Psoas muscle (tissue), 8 donors: ENCODE measurements around the gene USE1. TPM values are rescaled to one million over a fixed set of nuclear protein-coding genes. Genes with fewer than 3 reads are reported as not detected.

Experiments
- ATAC-seq, 4 donors: fragments of 200-7000 bp; cut with Tn5 transposase; one replicate each; pipeline ENCODE4 v1.9.1; 2020; ENCODE audit warnings: moderate library complexity in 3 of 4, mild to moderate bottlenecking in 2 of 4
- DNase-seq, 2 donors: peaks; one replicate each; pipeline ENCODE4 v3.0.0-alpha.2; 2020
- H3K27ac ChIP-seq: fragments of 200-600 bp; one replicate; pipeline ENCODE4 v1.8.0; 2022
- H3K27me3 ChIP-seq, 3 donors: fragments of 200-600 bp in 1 of 3; one replicate each; pipeline versions ENCODE4 v1.6.1 to v1.8.0; 2013 to 2022; ENCODE audit warnings: low read length in 2 of 3, mild to moderate bottlenecking in 2 of 3, moderate library complexity in 1 of 3; ENCODE audit not compliant: insufficient read depth in 3 of 3
- H3K36me3 ChIP-seq, 2 donors: fragments of 200-600 bp in 1 of 2; one replicate each; pipeline versions ENCODE4 v1.6.1 to v1.8.0; 2013 to 2022; ENCODE audit warnings: low read depth in 1 of 2, mild to moderate bottlenecking in 1 of 2, moderate library complexity in 1 of 2; ENCODE audit not compliant: insufficient read depth in 1 of 2
- H3K4me1 ChIP-seq: fragments of 200-600 bp; one replicate; pipeline ENCODE4 v1.8.0; 2022
- H3K4me3 ChIP-seq: fragments of 200-600 bp; one replicate; pipeline ENCODE4 v1.8.0; 2022; ENCODE audit warnings: mild to moderate bottlenecking
- H3K9me3 ChIP-seq: fragments of 200-600 bp; one replicate; pipeline ENCODE4 v1.8.0; 2022
- WGBS, 3 donors: extraction: QIAGEN DNeasy Blood & Tissue Kit; methylation state at CpG; one replicate each; pipeline versions ENCODE4 v1.1.6 to v1.1.7; 2013; 5-methylcytosine and 5-hydroxymethylcytosine counted together
- intact Hi-C, 2 donors: fragments of 100-400 bp; cut with DNase I; formaldehyde crosslinking; loops; one replicate each; pipeline versions ENCODE4 v1.11.0 to v1.14.2; 2022
- long read RNA-seq, 2 donors: library from polyadenylated mRNA; unstranded; transcript quantifications; one replicate each; pipeline ENCODE4 v2.0.0, GENCODE V29; 2021
- polyA plus RNA-seq, 3 donors: library from polyadenylated mRNA; stranded (reverse); fragments of 200-250 nt; gene quantifications; one replicate each; pipeline ENCODE4 v1.2.3, GENCODE V29; 2013
- total RNA-seq, 4 donors: library from RNA; stranded (reverse); fragmentation: NEBNext Ultra II Directional in 2 of 4; extraction: Animal tissue kit (Norgen Biotek cat#: 25700) in 2 of 4; gene quantifications; one replicate each; pipeline versions ENCODE4 v1.2.1 to v1.2.4, GENCODE V29; 2021 to 2023
- TF ChIP-seq, protein P1 (sequence below): fragments of 200-600 bp; IDR thresholded peaks from one replicate; pipeline ENCODE4 v1.8.0; 2022; ENCODE audit warnings: antibody characterized with exemption
- donor health status: healthy with polysubstance abuse.
- donor health status: DM: no; HTN: no; CAD: no; lungs with moderate emphysema.
- donor health status: Bipolar disorder and iron deficiency.
- donor health status: healthy.
- donor health status: DM: yes; HTN: yes; CAD: no.
- donor health status: DM: no; HTN: no; CAD: no.
- donor health status: DM: no; HTN: no; CAD: no.
- donor health status: DM: yes; HTN: yes; CAD: no.

The USE1 gene, protein sequence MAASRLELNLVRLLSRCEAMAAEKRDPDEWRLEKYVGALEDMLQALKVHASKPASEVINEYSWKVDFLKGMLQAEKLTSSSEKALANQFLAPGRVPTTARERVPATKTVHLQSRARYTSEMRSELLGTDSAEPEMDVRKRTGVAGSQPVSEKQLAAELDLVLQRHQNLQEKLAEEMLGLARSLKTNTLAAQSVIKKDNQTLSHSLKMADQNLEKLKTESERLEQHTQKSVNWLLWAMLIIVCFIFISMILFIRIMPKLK
- total RNA-seq (10 to 100 TPM; 25.5 to 41.2 (median 30.5) TPM), polyA plus RNA-seq (10 to 100 TPM; 45.3 to 83.0 (median 57.1) TPM)
- long read RNA-seq, donor 1 = 0 reads
- long read RNA-seq, donor 2, partial matches to known transcripts = 0 of 1 reads
- long read RNA-seq, donor 2, other reads (novel, unspliced or antisense) = 1 of 1 reads

DNA sequence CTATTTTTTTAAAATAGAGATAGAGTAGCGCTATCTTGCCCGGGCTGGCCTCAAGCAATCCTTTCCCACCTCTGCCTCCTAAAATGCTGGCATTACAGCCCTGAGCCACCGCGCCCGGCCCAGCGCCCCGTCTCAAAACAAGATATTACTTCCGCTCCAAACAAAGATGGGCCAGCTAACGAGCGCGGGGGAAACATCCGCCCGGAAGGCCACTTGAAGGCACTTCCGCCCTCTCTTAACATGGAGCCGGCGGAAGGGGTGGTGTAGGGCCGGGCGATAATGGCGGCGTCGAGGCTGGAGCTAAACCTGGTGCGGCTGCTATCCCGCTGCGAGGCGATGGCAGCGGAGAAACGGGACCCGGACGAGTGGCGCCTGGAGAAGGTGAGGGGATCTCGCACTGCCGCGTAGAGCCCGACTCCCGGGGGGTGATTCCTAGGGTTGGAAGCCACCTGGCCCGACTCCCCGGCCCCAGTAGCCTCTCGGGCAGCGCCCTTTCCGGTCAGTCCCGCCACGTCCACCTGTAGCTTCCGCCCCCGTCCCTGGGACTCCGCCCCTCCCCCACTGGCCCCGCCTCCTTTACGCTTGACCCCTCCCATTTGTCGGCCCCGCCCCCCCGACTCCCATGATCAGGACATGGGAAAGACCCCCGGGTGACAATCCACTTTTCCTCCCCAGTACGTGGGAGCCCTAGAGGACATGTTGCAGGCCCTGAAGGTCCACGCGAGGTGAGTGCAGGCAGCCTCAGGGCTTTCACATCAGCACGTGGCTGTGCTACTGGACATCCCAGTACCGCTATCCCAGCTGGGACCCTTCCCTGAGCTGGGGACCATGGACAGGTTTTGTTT is at the start of gene USE1:
USE1 (plus strand) TSS at position 231 of the 845 bp plus-strand sequence; CDS start at position 280, 49 bp downstream.
- H3K27me3 ChIP-seq = no peaks in the 10 kb centered on the region
- ATAC-seq = peak; percentile 94 to 97 (median 95)
- intact Hi-C loops = loop anchor here in 1 of 2 donors (1.0 to 2.0 kb wide), 2 partner anchors 51 to 140 kb away; partner anchors contain the start of genes BABAM1, HAUS8 and MYO9B
- peak; percentile 90 to 95 for DNase-seq
- H3K36me3 ChIP-seq = peaks cover 9 to 44% of the 10 kb centered on the region in 2 donors
- H3K27ac ChIP-seq = peak within 1 kb of the TSS; percentile 95
- 3 to 4% (median 3%) methylated on average over 52 to 56 of the region's 56 CpGs for WGBS, 3 donors
- H3K4me1 ChIP-seq = peaks cover 5% of the 10 kb centered on the region
- H3K4me3 ChIP-seq = peak within 1 kb of the TSS; percentile 84
- H3K9me3 ChIP-seq = no peaks in the 10 kb centered on the region
- TF ChIP-seq, protein P1, sequence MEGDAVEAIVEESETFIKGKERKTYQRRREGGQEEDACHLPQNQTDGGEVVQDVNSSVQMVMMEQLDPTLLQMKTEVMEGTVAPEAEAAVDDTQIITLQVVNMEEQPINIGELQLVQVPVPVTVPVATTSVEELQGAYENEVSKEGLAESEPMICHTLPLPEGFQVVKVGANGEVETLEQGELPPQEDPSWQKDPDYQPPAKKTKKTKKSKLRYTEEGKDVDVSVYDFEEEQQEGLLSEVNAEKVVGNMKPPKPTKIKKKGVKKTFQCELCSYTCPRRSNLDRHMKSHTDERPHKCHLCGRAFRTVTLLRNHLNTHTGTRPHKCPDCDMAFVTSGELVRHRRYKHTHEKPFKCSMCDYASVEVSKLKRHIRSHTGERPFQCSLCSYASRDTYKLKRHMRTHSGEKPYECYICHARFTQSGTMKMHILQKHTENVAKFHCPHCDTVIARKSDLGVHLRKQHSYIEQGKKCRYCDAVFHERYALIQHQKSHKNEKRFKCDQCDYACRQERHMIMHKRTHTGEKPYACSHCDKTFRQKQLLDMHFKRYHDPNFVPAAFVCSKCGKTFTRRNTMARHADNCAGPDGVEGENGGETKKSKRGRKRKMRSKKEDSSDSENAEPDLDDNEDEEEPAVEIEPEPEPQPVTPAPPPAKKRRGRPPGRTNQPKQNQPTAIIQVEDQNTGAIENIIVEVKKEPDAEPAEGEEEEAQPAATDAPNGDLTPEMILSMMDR = no peak

DNA sequence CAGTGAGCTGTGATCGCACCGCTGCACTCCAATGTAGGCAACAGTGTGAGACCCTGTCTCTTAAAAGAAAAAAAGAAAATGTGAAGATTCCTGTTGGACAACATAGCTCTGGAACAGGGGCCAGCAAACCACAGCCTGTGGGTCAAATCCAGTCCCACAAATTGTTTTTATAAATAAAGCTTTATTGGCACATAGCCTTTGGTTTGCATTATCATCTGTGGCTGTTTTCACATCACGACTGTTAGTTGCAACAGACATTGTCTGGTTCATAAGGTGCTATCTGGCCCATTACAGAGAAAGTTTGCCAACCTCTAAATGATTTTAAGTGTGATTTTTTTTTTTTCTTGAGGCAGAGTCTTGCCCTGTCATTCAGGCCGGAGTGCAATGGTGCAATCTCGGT is 49.4 kb upstream of the USE1 start:
- peaks cover 0 to 84% of the 10 kb centered on the region in 2 donors for H3K36me3 ChIP-seq
- H3K9me3 ChIP-seq = no peaks in the 10 kb centered on the region
- intact Hi-C loops = no loop called here
- TF ChIP-seq, protein P1 = no peak
- no peak overlapping the region for H3K27ac ChIP-seq
- no peaks in the 10 kb centered on the region for H3K4me1 ChIP-seq
- no peaks in the 10 kb centered on the region for H3K27me3 ChIP-seq
- DNase-seq (no peak), ATAC-seq (no peak)
- no peak overlapping the region for H3K4me3 ChIP-seq
- WGBS, 3 donors = 96 to 97% (median 96%) methylated on average over 5 of the region's 5 CpGs

DNA sequence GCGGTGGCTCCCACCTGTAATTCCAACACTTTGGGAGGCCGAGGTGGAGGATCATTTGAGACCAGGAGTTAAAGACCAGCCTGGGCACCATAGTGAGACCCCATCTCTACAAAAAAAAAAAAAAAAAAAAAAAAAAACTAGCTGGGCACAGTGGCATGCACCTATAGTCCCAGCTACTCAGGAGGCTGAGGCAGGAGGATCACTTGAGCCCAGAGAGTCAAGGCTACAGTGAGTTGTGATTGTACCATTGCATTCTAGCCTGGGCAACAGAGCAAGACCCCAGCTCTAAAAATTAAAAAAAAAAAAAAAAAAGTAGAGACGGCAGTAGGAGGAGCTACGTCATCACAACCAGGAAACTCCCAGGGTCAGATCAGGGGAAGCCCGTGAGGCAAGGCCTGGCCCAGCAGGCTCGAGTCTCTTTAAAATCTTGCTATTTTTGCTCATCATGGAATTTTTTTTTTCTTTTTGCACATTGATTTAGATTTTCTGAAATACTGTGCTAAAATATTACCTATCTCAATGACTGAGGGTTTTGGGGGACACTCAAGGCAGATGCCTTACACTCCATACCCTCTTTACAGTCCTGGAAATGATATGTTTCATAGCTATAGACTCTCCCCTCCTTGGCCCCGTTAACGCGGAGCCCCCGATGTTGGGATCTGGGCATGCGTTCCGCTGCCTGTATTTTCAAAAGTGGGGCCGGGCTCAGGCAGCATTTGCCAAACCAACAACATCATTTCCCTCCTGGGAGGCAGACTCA is 44.4 kb upstream of the USE1 start:
- TF ChIP-seq, protein P1 = no peak
- Histone ChIP-seq H3K27ac (no peak overlapping the region), H3K9me3 (no peaks in the 10 kb centered on the region), H3K36me3 (peaks cover 2 to 67% of the 10 kb centered on the region in 2 donors), H3K4me3 (no peak overlapping the region), H3K27me3 (no peaks in the 10 kb centered on the region), H3K4me1 (no peaks in the 10 kb centered on the region)
- WGBS, 3 donors = 86 to 88% (median 87%) methylated on average over 13 of the region's 13 CpGs
- no peak for DNase-seq
- no peak for ATAC-seq
- intact Hi-C loops = no loop called here

DNA sequence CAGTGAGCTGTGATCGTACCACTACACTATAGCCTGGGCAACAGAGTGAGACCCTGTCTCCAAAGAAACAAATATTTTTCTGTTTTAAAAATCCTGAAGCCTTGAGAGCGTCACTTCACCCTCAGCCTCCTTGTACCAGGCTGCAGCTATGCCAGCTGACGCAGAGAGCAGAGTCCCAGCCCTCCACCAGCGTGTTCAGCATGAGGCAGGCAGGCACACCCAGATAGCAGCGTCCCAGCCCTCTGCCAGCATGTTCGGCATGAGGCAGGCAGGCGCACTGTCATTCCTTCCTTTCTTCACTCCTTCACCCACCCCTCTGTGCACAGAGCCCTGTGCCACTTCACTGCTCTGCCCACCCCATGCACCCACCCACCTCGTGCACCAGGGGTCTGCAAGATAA is 43.3 kb upstream of the USE1 start:
- ATAC-seq = no peak
- intact Hi-C loops = no loop called here

More for the DNA sequence above, 43.3 kb upstream of the USE1 start:
- no peaks in the 10 kb centered on the region for H3K9me3 ChIP-seq
- no peaks in the 10 kb centered on the region for H3K4me1 ChIP-seq
- H3K36me3 ChIP-seq = peaks cover 2 to 67% of the 10 kb centered on the region in 2 donors
- H3K4me3 ChIP-seq = no peak overlapping the region
- no peak overlapping the region for H3K27ac ChIP-seq
- H3K27me3 ChIP-seq = no peaks in the 10 kb centered on the region
- no peak for DNase-seq
- WGBS, 3 donors = 92 to 95% (median 93%) methylated on average over 8 of the region's 8 CpGs
- TF ChIP-seq, protein P1 = no peak
